NCI-H2029 (cell line): Measurements from ENCODE around the gene AOX1.
"Not testable (repeated sequence)": the region's sequence is repeated elsewhere in the genome, so short reads cannot be mapped to it uniquely, and the experiment has no call there.

Source experiments
- DNase-seq: peaks from one replicate; lab custom pipeline; 2025; lab: John Stamatoyannopoulos, UW

AOX1 gene

GRCh38 chr2:200602584-200602983 lies 16.8 kb downstream of the AOX1 start:
- DNase-seq = no peak

- DNase-seq = no peak
These were observed 18.2 kb downstream of the AOX1 start for GRCh38 chr2:200603972-200604371.

GRCh38 chr2:200604571-200605255 lies 18.9 kb downstream of the AOX1 start:
- no peak for DNase-seq

GRCh38 chr2:200608341-200609027 lies 22.7 kb downstream of the AOX1 start:
- no peak for DNase-seq

GRCh38 chr2:200609028-200609614 lies 23.3 kb downstream of the AOX1 start:
- DNase-seq = no peak

GRCh38 chr2:200610217-200610616 lies 24.4 kb downstream of the AOX1 start:
- DNase-seq = not testable (repeated sequence)

- no peak for DNase-seq
These were observed 27.9 kb downstream of the AOX1 start for GRCh38 chr2:200613692-200614091.

- DNase-seq = no peak
These were observed 28.4 kb downstream of the AOX1 start for GRCh38 chr2:200614249-200614648.

- DNase-seq = no peak
These were observed 29.4 kb downstream of the AOX1 start for GRCh38 chr2:200615247-200615646.

GRCh38 chr2:200616193-200616592 lies 30.4 kb downstream of the AOX1 start:
- no peak for DNase-seq

GRCh38 chr2:200616656-200617055 lies 30.8 kb downstream of the AOX1 start:
- DNase-seq = no peak

- no peak for DNase-seq
These were observed 31.6 kb downstream of the AOX1 start for GRCh38 chr2:200617156-200618053.

GRCh38 chr2:200618054-200618419 lies 32.2 kb downstream of the AOX1 start:
- DNase-seq = no peak

GRCh38 chr2:200618590-200619021 lies 32.8 kb downstream of the AOX1 start:
- DNase-seq = no peak

- DNase-seq = no peak
These were observed 33.5 kb downstream of the AOX1 start for GRCh38 chr2:200619279-200619678.

- no peak for DNase-seq
These were observed 35.0 kb downstream of the AOX1 start for GRCh38 chr2:200620606-200621390.

- no peak for DNase-seq
These were observed 36.3 kb downstream of the AOX1 start for GRCh38 chr2:200622106-200622505.

GRCh38 chr2:200624026-200624425 lies 38.2 kb downstream of the AOX1 start:
- DNase-seq = no peak

GRCh38 chr2:200624658-200625057 lies 38.8 kb downstream of the AOX1 start:
- no peak for DNase-seq

GRCh38 chr2:200625282-200625681 lies 39.5 kb downstream of the AOX1 start:
- DNase-seq = no peak

GRCh38 chr2:200625958-200626363 lies 40.1 kb downstream of the AOX1 start:
- DNase-seq = no peak
